NCI-H1092 treated with DMSO at 0.1 percent for 48 hours (cell line): ENCODE measurements around the gene OR2T1.
"Not testable (repeated sequence)": the region's sequence is repeated elsewhere in the genome, so short reads cannot be mapped to it uniquely, and the experiment has no call there.

Experiments used
- DNase-seq: peaks from one replicate; lab custom pipeline; 2025; lab: John Stamatoyannopoulos, UW

The OR2T1 gene, protein sequence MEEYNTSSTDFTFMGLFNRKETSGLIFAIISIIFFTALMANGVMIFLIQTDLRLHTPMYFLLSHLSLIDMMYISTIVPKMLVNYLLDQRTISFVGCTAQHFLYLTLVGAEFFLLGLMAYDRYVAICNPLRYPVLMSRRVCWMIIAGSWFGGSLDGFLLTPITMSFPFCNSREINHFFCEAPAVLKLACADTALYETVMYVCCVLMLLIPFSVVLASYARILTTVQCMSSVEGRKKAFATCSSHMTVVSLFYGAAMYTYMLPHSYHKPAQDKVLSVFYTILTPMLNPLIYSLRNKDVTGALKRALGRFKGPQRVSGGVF

GRCh38 chr1:248402748-248403147 lies at the start of gene OR2T1:
TSS of gene OR2T1 (plus strand) at chr1:248403048. CDS start at chr1:248406148, 3,100 bp downstream.
- DNase-seq: no peak

DNA sequence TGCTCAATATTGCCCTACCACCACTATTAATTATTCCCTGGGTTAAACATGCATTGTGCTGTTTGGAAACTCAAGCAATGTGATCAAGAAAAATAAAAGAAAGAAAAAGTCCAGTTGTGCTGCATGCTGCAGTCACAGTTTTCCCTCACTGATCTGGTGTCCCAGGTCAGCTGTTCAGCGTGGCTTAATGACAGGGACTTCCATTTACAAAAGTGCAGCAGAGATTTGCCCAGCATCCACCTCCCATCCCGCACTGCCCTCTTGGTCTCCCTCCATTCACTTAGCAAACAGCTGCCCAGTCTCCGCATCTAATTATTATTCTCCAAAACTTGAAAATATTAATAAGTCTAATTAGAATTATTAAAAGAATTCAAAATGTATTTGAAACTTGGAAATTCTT lies 43.4 kb upstream of the OR2T1 start:
- no peak for DNase-seq

DNA sequence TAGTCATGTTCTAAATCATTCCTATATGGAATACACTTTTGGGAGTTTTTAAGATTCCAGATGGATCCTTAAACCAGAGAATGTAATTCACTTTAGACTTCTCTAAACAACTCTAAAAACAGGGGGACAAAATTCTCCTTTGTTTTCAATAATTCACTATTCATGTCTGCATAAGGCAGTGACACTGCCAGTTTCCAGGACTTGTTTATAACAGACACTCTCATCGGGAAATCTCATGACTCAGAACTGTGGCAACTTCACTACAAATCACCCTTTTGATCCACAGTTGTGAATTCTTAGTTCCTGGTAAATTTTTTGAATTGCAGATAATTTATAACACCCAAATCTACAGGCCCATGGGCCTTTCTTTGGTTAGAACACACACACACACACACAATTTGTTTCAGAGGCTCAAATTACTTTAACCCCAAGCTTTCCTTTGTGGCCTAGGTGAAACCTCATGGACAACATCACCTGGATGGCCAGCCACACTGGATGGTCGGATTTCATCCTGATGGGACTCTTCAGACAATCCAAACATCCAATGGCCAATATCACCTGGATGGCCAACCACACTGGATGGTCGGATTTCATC lies 41.6 kb upstream of the OR2T1 start, which contains the start of gene OR2T4:
OR2T4 (plus strand) TSS at position 545 of the 595 bp plus-strand sequence; CDS start at position 545, 0 bp downstream.
- no peak for DNase-seq

GRCh38 chr1:248366609-248367008 lies 36.2 kb upstream of the OR2T1 start:
- DNase-seq: no peak

- no peak for DNase-seq
These were observed 30.5 kb upstream of the OR2T1 start for GRCh38 chr1:248372394-248372793.

GRCh38 chr1:248373761-248374160 lies 29.1 kb upstream of the OR2T1 start:
- DNase-seq: no peak

GRCh38 chr1:248375446-248375845 lies 27.4 kb upstream of the OR2T1 start, which contains the start of gene OR2T6:
TSS of gene OR2T6 (plus strand) at chr1:248375746. CDS start at chr1:248387609, 11,863 bp downstream.
- no peak for DNase-seq

DNA sequence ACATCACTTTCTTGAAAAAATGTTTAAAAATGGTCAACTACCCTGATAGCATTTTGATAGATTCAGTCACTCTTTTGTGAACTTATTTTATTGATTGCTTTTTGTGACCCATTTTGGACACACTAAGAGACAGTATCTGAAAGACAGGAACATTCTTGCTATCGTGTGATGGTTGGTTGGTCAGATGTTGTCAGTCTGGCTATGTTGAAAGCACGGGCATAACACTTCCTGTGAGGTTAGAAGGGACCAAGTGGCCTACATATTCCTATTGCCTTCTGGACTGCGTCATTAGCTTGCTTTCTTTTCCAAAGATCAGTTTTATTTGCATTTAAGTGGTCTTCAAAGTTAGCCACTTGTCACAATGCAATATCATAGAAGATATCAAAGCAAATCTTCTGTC lies 25.9 kb upstream of the OR2T1 start:
- DNase-seq: no peak

DNA sequence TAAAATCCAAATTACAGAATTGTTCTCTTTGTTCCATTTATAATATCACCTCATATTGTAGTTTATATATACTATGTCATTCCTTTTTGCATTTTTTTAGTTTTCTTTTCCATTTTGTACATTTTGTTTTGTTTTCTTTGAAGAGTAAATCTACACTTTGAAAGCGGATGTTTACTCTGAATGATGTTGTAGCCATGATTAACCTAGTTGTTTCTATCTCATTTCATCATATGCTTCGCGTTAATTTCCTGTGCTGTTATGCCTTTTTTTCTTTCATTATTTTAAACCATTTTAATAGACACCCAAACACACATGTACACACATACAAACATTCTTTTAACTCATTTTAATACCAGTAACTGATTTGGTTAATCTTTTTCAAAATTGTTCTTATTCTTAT lies 22.0 kb upstream of the OR2T1 start:
- DNase-seq: no peak

DNA sequence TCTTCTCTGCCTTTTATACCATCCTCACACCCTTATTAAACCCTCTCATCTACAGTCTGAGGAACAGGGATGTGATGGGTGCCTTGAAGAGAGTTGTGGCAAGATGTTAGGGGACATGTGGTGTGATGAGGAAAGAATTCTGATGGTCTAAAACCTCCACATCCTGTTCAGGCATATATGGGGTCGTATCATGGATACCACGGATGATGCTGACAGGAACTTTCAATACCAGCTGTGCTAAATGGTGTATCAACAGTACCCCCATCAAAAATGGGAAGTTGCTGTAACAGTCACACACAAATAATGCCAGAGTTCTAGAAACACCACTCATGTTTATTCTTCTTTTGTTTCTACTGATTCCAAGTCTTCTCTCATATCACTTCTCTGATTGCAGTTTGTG lies 14.4 kb upstream of the OR2T1 start:
- no peak for DNase-seq

DNA sequence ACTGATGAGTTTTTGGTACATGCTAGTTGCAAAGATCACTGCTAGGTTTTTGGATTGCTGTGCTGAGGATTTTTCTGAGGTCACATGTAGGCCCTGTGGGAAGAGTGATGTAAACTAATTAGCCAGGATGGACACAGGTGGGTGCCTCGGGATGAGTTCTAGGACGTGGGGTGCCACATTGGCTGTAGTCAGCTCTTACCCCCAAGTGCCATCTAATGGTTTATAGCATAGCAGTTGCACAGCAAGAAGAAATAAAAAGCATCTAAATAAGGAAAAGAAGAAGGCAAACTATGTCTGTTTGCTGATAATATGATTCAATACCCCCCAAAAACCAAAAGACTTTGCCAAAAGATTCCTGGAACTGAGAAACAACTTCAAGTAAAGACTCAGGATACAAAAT lies 9.8 kb upstream of the OR2T1 start:
- DNase-seq: no peak

- no peak for DNase-seq
These were observed 1.2 kb downstream of the OR2T1 start for GRCh38 chr1:248404024-248404423.

DNA sequence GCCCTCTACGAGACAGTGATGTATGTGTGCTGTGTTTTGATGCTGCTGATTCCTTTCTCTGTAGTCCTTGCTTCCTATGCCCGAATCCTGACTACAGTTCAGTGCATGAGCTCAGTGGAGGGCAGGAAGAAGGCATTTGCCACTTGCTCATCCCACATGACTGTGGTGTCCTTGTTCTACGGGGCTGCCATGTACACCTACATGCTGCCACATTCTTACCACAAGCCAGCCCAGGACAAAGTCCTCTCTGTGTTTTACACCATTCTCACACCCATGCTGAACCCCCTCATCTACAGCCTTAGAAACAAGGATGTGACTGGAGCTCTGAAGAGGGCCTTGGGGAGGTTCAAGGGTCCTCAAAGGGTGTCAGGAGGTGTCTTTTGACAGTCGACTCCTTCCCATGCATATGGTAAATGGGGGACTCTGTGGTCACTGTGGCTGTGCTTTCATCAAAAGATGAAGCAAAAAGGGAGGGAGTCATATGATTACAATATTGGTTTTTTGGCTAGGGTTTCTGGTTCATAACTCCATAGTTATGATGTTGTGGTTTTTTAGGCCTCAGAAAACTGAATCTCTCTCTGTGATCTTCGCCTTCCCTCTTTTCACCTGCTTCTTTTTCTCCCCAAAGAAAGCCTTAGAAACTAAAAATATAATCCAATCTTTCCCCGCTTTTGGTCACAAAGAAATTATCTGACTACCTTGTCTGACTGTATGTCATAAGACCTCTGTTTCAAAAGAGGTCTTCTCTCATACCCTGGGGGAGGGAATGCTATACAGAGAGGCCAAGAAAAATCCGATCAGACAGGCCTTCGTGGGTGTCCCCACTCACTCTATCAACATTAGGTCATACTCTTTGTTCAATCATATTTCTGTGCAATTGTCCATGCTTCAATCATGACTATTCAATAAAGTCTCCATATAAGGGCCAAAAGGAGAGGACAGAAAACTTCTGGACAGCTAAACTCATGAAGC lies 4.2 kb downstream of the OR2T1 start:
- no peak for DNase-seq

DNA sequence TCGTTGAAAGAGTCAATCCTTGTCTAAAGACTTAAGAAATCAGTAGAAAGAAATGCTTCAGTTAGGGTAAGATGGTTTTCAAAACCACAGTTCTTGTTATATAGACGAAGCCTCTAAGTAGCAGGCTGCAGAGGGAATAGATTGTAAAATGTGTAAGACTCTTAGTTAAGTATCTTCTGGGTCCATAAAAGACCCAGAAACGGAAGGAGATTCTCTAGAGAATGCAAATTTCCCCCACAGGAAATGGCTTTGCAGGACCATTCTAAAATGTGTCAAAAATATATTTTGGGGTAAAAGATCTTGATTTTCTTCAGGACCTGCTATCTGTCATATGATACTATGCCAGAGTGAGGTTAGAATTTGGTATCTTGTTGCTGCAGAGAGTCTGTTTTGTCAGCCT lies 13.4 kb downstream of the OR2T1 start:
- no peak for DNase-seq

- no peak for DNase-seq
These were observed 15.0 kb downstream of the OR2T1 start for GRCh38 chr1:248417854-248418253.

DNA sequence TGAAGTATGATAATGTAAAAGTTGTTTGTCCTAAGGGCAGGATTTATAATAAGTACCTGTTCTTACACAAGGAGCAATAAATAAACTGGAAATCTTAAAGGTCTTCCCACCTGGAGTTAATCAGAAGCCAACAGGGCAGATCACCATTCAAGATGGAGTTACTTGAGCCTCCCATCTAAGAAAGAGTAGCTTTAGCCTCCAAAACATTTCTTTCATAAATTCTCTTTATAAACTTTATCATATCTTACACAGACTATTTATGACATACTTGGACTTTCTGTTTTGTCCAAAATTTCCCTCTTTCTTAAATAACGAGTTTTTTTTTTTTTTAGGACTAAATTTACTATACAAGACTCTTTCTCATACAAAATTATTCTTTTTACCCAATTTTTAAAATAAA lies 18.5 kb downstream of the OR2T1 start:
- DNase-seq: no peak

- not testable (repeated sequence) for DNase-seq
These were observed 24.8 kb downstream of the OR2T1 start for GRCh38 chr1:248427526-248428191.

- DNase-seq: not testable (repeated sequence)
These were observed 25.3 kb downstream of the OR2T1 start for GRCh38 chr1:248428192-248428533.

GRCh38 chr1:248431683-248432082 lies 28.8 kb downstream of the OR2T1 start:
- DNase-seq: not testable (repeated sequence)

- not testable (repeated sequence) for DNase-seq
These were observed 29.4 kb downstream of the OR2T1 start for GRCh38 chr1:248432201-248432600.

DNA sequence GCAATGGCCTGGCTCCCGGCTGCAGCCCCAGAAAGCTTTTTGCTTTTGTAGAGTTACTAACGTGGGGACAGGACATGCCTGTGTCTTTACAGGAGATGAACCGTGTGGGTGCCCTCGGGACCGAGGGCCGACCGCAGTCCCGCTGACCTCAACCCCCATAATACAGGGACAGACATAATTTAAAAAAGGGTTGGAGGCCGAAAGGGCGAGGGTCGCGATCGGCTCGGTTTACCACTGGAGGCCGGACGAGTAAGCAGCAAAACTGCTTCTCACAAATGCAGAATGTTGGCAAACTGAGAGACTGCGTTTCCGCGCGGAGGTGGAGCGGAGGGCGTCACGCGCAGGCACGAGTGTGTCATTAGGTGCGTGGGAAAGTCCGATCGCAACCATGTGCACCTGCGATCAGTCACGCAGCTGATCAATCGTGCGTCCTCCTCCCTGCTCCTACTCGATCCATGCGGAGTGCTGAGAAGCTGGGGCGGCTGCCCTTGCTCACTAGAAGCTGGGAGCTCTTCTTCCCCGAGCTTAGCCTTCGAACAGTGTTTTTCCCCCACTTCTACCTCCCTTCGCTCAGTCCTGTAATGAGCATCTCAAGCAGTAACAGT lies 31.1 kb downstream of the OR2T1 start:
- DNase-seq: not testable (repeated sequence)
